Stimulated activated CD8-positive, alpha-beta memory T cell treated with anti-CD3 and anti-CD28 coated beads, Interleukin-7, amount 100 ng/mL, for 24 hours (primary cell): ENCODE results near the gene KAT2A.
"Not testable (repeated sequence)": the region's sequence is repeated elsewhere in the genome, so short reads cannot be mapped to it uniquely, and the experiment has no call there.

ENCODE experiments used
- DNase-seq: peaks from one replicate; pipeline ENCODE4 v3.0.0-alpha.2; 2020; ENCODE audit warnings: low read depth

KAT2A gene

DNA sequence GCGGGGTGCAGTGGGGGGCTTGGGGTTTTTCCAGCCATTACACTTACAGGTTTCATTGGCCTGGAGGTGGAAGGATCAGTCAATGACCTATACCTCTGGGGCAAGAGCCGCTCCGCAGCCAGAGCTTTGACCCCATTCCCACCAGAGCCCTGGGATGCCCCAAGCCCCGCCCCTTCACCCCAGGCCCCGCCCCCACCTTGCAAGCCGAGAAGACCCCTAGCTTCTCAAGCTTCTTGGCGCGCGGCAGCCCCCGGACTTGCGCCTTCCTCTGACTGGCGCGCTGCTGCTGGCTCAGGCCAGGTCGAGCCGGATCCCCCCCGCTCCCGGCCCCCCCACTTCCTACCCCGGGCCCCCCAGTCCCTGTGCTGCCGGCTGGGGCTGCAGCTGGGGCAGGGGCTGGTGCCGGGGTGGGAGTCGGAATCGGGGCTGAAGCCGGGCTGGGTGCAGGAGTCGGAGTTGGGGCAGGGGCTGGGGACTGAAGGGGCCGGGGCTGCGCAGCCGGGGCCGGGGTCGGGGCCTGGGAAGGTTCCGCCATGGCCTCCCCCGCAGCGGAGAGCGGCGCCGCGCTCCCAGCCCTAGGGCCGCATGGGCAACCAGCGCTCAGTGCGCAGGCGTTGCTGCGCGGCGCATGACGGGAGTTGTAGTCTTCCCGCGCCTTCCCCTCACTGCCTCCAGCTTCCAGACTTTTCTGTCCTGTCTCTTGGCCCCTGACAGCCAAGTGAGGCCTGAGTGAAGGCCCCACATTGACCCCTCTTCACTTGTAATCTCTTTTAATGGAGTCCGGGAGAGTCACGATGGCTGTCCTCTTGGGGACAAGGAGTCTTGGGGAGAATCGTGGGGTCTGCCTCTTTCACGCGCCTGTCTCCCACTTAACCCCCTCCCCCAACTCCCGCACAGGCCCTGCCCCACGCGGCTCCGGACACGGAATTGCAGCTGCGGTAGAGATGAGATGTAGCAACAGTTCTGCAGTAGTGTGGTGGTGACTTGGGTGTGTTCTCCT lies at the start of gene KAT2A:
KAT2A (minus strand) TSS at position 598 of the 1,000 bp plus-strand sequence; CDS start at position 535, 63 bp downstream.
- peak; percentile 58 for DNase-seq

DNA sequence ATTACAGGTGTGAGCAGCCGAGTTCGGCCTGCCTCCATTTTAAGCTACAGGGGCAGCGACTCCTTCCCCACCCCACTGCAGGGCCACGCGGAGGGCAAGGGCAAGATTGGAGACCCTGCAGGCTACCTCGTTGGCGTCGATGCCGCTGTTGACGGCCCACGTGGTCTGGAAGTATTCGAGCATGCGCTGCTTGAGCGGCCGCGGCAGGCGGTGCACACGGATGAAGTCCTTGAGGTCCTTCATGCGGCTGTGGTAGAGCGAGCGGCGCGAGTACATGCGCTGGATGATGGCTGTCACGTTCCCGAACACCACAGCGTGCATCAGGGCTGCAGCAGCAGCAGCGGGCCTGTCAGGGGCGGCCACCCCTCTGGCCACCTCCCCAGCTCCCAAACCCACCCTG lies 48.2 kb upstream of the KAT2A start:
- DNase-seq = no peak

DNA sequence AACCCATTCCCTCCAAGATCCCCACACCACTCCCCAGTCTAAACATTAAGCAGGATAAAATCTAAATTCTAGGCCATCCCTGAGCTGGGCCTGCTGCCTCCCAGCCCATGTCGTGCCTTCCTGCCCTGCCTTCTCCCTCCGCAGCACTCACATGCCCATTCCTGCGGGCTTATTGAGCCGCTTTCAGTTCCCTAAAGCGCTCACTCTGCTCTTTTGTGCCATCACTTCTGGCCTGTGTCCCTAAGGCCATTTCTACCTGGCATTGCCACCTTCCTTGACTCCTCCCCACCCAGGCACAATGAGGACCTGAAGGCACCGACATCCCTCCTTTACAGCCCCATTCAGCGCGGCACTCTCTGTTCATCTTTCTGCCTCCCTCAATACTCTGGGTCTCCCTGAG lies 46.6 kb upstream of the KAT2A start:
- no peak for DNase-seq

DNA sequence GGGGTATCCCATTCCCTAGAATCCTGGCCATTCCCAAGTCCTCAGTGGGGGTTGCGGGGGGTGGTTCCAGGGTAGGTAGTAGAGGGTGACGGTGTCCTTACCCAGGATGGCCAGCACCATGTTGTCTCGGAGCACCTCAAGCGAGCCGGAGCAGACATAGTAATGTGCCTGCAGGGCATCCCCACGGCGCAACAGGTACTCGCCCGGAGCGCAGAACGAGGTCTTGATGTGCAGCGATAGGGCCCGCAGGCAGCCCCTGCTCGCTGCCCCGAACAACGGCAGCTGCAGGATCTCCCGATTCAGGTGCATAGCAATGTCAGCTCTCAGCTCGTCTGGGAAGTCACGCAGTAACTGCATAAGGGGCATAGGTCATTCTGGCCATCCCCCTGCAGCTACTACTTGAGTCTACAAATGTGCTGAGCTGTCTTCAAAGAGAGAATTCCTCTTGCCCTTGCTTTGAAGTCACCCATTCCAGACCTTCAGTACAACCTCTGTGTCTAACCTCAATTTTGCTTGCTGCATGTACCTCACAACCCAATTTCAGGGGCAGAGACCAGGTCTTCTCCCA lies 45.1 kb upstream of the KAT2A start:
- no peak for DNase-seq

DNA sequence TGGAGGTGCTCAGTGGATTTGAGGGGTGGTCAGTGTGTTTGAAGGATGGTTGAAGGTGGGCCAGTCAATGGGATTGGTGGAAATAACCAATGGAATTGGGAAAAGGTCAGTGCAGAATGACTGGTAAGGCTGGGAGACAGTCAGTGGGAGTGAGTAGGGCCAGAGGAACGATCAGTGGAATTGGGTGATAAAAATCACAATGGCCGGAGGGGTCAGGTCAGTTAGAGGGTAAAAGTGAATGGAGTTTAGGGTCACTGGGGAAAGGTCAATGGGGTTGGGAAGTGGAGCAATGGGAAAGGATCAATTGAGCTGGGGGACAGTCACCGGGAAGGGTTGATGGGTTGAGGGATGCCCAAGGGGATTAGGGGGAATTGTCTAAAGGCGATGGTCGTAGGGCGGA lies 44.6 kb upstream of the KAT2A start:
- DNase-seq = no peak

DNA sequence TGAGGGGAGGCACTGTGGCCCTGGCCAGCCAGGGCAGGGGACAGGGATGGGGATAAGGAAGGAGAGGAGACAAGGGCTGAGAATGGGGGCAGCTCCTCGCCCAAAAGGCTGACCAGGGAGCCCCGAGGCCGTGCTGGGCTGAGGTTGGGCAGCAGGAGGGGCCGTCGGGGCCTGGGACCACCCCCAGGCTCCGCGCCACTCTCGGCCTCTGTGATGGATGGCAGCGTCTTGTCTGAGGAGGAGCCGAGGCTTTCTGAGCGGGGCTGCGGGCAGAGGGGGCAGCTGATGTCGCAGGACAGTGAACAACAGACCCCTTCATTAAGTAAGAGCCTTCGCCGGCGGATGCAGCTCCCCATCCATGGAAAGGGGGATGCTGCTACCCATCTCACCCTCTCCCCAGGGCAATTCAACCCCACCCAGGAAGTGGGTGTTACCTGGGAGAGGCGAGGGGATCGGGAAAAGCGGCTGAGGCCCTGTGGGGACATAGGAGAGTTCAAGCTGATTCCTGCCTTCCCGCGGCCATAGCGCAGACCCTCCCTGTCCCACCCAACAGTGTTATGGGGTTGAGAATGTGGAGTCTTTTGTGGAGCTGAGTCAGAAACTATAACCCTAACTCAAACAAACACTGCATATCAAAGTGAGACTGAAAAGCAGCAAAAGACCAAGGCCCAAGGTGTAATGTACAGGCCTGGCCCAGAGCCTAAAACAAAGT lies 42.7 kb upstream of the KAT2A start:
- DNase-seq = no peak

DNA sequence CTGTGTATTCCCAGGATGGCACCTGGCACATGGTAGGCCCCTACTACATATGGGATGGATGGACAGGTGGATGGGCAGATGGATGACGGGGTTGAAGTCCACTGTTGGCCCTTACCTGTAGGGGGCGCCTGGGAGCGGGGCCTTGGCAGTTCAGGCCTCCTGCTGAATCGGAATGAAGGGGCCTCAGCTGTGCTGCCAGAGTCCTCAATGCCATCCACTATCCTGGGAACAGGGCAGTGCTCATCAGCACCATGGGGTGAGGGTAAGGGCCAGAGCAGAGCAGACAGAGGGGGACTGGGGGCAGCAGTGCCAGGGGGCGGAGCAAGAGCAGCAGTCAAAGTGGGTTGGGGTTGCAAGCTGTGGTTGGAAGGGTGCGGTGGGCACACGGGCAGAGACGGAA lies 41.9 kb upstream of the KAT2A start:
- DNase-seq = no peak

DNA sequence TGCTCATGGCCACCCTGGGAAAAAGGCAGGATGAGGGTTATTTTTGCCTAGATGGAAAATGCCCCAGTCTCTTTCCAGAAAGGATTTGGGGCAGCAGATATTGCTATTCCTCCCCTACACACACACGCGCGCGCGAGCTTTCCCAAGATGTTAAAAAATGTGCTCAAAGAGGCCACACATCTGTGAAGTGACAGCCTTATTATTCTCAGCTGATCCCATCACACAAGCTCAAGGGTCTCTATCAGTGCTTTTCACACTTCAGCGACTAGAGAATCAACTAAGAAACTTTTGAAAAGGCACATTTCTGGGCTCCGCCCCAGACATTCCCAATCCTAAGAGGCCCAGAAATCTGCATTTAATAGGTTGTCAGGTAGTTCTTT lies 39.4 kb upstream of the KAT2A start:
- DNase-seq = no peak

DNA sequence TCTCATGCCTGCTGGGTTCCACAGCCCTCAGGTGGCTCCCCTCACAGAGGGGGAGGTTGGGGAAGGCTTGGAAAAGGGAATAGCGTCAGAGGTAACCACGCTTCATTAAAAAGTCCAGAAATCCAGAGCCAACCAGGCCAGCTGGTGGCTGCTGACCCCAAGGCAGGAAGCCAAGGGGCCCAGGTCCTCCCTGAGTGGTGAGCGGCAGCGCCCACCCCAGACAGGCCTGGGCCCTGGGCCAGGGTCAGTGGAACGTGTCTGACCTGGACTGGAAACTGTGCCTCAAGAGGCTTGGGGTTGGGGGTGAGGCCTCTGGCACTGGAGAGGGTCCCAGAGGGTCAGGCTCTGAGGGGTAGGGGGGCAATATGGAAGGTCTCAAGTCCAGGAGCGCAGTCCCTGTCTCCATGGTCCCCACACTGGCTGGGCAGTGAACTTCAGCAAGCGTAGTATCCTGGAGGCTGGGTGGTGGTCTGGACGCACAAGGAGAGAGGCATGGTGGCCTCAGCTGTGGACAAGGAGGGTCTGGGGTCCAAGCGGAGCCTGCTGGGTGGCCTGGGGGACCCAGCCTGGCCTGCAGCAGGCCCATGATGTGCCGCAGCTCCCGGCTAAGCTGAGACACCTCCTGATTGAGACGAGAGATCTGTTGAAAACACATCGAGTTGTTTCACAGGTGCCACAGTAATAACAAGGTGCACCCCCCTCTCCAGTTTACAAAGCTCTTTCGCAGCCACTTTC lies 38.8 kb upstream of the KAT2A start:
- DNase-seq = no peak

DNA sequence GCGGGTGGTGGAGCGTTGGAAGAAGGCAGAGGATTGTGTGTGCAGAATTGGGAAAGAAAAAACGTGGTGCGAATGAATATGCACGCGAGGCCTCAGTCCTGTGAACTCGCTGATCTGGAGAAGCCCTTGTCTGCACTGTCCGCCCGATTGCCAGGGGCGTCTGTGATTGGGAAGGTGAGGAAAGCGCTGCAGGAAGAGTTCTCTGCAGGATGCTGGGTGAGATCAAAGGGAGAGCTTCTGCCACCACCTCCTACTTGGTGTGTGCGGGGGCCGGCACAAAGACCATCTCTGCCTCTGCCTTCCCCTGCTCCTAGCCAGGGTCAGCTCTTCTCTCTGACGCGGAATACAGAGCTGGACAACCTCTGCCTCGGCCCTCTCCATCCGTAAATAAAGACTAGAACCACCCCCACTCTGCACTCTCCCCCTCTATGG lies 34.5 kb upstream of the KAT2A start:
- no peak for DNase-seq

DNA sequence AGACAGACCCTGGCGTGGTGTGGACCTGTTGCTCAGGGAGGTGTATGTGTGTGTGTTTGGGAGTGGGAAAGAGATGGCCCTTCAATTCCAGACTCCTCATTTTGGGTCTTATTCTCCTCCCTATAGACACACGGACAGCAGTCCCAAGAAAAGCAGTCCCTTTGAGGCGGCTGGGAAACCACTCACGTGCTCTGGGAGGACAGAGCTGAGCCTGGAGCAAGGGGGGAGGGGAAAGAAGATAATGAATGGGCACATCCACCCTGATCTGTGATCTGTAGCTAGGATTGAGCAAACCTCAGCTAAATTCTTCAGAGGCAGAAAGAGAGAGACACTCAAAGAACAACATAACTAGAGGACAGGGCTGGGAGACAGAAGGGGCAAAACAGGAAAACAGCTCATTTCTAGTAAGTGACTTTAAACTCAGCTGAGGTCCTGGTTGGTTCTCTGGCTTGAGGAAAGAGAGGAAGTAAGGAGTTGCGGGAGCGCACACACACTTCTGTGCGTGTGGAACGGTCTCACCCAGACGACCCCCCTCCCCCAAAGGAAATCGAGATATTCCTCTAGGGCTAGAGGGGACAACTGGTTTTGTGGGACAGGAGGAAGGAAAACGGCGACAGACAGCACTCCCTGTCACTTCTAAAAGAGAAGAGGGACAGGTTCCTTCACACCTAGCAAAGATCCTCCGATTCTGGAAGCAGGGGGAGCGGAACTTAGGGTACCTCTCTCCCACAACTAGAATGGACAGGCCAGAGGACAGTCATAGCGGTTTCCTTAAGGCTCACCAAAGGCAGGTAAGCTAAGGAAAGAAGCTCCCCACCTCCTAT lies 33.0 kb upstream of the KAT2A start:
- DNase-seq = no peak

DNA sequence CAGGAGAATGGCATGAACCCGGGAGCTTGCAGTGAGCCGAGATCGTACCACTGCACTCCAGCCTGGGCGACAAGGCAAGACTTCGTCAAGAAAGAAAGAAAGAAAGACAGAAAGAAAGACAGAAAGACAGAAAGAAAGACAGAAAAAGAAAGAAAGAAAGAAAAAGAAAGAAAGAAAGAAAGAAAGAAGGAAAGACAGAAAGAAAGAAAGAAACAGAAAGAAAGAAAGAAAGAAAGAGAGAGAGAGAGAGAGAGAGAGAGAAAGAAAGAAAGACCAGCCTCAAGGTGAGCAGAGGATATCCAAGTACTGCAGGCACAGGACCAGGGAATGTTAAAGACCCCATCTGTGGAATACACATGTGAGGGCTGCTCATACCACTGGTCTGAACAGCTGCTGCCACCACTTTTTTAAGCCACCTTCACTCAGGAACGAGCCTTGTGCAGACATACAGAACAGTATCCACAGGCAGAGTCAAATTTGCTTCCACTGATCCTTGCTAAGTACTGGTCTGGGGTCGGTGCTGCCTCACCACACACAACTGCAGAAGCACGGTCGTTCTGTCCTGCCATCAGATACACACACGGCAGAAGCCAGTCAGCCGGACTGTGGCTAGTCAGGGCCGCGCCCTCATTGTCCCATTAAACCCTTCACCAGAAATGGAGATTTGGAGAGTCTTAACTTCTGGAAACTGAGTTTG lies 25.9 kb upstream of the KAT2A start:
- no peak for DNase-seq

DNA sequence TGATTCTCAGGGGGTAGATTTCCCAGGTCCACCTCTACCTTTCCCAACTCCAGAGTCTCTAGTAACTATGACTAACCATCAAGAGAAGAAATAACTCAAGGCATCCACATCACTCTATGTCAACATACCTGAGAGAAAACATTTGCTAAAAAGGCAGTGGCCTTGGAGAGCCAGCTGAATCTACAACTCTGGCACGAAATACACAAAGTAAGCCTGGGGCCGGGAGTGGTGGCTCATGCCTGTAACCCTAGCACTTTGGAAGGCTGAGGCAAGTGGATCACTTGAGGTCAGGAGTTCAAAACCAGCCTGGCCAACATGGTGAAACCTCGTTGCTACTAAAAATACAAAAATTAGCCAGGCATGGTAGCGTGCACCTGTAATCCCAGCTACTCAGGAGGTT lies 22.0 kb upstream of the KAT2A start:
- DNase-seq = not testable (repeated sequence)

DNA sequence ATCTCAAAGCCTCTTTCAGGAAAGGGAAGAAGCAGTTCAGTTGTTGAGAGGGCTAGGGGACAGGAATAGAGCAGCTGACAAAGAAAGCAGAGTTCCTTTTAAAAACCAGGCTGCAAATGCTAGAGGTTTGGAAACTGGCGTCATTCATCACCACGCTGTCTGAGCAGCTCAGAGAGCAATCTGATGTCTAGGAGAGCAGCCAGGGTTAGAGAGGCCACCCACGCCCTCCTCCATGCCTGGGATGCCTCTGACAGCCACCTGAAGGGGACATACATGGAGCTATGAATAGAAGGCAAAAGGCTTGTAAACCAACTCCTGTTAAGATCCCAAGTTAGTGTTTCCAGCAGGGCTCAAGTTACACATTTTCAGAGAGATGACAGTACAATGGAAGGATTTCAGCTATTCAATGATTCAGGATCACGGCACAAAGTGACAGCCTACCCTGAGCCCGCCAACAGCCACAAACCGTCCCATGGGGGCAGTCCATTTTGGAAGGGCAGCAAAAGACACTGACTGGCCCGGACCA lies 21.3 kb upstream of the KAT2A start:
- DNase-seq = no peak

DNA sequence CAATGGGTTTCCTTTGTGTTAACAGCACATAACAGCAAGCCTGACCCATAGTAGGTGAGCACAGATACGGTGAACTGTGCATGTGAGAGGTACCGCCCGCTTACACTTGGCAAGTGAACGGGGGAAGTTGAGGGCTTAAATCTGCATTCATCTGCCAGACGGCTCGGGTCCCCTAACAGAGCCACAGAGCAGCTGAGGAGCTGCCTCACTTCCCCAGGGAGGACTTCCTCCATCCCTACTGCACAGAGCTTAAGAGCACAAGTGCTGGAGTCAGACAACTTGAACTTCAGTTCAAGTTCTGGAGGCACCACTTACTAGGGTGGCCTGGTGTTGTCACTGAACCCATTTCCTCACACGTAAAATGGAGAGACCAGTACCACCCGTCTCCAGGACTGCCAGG lies 20.2 kb upstream of the KAT2A start:
- DNase-seq = no peak

DNA sequence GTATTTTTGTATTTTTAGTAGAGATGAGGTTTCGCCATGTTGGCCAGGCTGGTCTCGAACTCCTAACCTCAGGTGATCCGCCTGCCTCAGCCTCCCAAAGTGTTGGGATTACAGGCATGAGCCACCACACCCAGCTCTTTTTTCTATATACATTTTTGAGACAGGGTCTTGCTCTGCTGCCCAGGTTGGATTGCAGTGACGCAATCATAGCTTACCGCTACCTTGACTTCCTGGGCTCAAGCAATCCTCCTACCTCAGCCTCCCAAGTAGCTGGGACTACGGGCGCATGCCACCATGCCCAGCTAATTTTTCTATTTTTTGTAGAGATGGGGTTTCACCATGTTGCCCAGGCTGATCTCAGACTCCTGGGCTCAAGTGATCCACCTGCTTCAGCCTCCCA lies 19.5 kb upstream of the KAT2A start:
- not testable (repeated sequence) for DNase-seq

DNA sequence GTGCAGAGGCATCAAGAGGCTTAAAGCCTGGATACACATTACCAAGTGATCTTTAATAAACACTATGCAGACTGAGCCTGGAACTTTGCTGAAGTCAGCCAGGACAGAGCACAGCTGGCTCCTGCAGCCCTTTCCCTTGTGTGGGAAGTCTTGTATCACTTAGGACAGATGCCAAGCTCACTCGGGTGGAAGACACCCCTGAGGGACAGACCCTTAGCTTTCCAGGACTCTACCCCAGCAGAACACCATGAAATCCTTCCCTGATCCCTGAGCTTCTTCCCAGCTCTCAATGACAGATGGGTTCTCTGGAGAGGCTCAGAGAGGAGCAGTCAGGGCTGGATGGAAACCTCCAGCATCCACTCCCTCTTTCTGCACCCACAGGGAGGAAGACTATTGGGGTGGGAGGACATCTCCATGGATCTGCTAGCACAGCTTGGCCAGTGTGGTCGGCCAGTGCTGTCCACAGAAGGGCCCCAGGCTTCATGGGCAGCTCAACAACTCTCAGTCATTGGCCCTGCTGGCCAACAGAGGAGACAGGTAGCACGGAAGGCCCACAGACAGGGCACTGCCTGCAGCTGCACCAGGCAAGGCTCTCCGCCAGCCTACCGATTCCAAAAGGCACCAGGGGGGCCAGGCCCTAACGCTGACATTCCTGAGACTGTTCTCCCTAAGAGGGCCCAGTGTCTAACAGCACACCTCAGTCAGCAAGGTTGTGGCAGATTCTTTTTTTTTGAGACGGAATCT lies 17.8 kb upstream of the KAT2A start:
- DNase-seq = no peak

DNA sequence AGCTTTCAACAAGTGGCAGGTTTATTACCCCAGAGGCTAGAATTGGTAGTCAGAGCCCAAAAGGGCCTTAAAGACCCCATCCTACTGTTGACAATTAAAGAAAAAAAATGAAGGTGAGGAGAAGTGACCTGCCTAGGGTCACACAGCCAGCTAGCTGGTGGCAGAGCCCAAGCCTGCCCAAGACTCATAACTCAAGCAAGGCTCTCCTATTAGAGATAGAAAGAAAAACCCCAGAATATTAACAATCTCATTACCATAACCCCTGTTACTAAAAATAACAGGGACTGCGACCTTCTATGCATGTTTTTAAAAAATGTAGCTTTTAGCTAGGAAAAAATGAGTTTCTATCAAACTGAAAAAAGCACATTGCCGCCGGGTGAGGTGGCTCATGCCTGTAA lies 15.5 kb upstream of the KAT2A start:
- no peak for DNase-seq
